Mucosa of stomach (tissue), 1 donor: ENCODE results near the gene PDGFB.
A peak's percentile ranks its signal among the peaks of the same experiment; 100 is the strongest.

Source experiments
- H3K27me3 ChIP-seq: one replicate; pipeline ENCODE4 v1.7.0; 2013; ENCODE audit warnings: mild to moderate bottlenecking, low read length; ENCODE audit not compliant: control insufficient read depth, insufficient read depth
- H3K36me3 ChIP-seq: one replicate; pipeline ENCODE4 v1.7.0; 2013; ENCODE audit warnings: low read length; ENCODE audit not compliant: control insufficient read depth, insufficient read depth
- H3K4me1 ChIP-seq: one replicate; pipeline ENCODE4 v1.7.0; 2013; ENCODE audit warnings: mild to moderate bottlenecking, low read length; ENCODE audit not compliant: control insufficient read depth, insufficient read depth
- H3K4me3 ChIP-seq: one replicate; pipeline ENCODE4 v1.7.0; 2013; ENCODE audit warnings: low read length
- H3K9ac ChIP-seq: one replicate; pipeline ENCODE4 v1.7.0; 2013; ENCODE audit warnings: mild to moderate bottlenecking, low read length, moderate library complexity
- H3K9me3 ChIP-seq: one replicate; pipeline ENCODE4 v1.7.0; 2013; ENCODE audit warnings: mild to moderate bottlenecking, low read length, moderate library complexity; ENCODE audit not compliant: control insufficient read depth
- donor health status: Pancreatic carcinoma.

The PDGFB gene

DNA sequence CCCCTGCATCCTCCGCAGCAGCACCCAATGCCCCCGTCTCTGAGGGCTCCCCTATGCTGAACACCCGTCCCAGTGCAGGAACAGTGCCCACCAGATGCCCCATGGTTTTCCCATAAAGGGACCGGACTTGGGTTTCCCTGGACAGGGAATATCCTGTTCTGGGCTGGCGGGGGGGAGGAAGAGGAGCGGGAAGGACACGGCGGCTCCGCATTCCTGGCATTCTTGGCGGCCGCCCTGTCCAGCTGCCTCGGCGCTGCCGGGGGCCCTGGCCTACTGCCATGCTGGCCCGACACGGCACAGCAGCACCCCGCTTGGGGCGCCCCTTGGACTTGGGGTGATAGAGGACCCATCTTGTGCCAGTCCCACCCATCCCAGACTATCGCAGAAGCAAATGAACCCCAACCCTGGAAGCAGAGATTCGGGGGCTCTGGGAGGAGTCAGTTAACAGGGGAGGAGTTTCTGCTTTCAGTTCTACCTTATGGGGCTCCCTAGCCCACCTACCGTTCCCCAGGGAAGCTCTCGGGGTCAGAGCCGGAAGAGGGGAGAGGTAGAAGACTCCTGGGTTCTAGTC lies 68.6 kb downstream of the PDGFB start:
- Histone ChIP-seq H3K9ac (peak overlapping the region; percentile 0), H3K4me3 (no peak overlapping the region), H3K36me3 (no peaks in the 10 kb centered on the region), H3K9me3 (no peaks in the 10 kb centered on the region), H3K4me1 (peaks cover 33% of the 10 kb centered on the region), H3K27me3 (peaks cover 9% of the 10 kb centered on the region)

- peak overlapping the region; percentile 0 for H3K9ac ChIP-seq
- peaks cover 37% of the 10 kb centered on the region for H3K4me1 ChIP-seq
- H3K27me3 ChIP-seq: peaks cover 9% of the 10 kb centered on the region
- no peaks in the 10 kb centered on the region for H3K9me3 ChIP-seq
- no peak overlapping the region for H3K4me3 ChIP-seq
- no peaks in the 10 kb centered on the region for H3K36me3 ChIP-seq
Measured at GRCh38 chr22:39175353-39176142, 69.2 kb downstream of the PDGFB start.

- peak overlapping the region; percentile 16 for H3K9ac ChIP-seq
- peaks cover 9% of the 10 kb centered on the region for H3K27me3 ChIP-seq
- no peaks in the 10 kb centered on the region for H3K9me3 ChIP-seq
- H3K4me1 ChIP-seq: peaks cover 37% of the 10 kb centered on the region
- no peak overlapping the region for H3K4me3 ChIP-seq
- H3K36me3 ChIP-seq: no peaks in the 10 kb centered on the region
Measured at GRCh38 chr22:39174498-39175352, 70.1 kb downstream of the PDGFB start.

DNA sequence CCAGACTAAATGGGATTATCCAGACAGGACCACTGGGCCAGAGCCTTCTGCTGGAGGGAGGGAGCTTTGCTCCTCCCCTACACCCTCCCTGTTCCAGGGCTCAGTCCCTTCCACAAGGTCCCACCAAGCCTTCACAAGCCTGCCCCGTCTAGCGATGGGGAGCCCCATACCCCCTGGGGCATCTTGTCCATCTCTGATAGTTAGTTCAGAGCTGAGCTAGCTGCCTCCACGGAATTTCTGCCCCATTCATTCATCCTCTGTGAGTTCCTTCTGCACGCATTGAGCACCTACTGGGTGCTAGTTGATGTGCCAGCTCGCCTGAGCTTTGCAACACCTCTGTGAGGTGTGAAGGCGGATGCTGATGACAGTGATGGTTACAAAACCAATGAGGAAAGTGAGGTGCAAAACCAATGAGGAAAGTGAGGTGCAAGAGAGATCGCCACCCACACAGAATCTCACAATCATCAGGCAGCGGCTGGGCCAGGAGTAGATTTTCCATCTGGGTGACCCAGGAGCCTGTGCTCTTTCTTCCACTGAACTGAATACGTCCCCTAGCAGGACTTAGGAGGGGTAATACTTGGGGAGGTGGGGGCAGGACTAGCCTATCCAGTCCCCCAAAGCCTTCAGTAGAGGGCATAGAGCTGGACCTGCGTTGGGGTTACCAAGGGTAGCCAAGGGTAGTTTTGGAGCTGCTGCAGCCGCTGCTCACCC lies 70.8 kb downstream of the PDGFB start:
- no peaks in the 10 kb centered on the region for H3K36me3 ChIP-seq
- no peak overlapping the region for H3K4me3 ChIP-seq
- peak overlapping the region; percentile 16 for H3K9ac ChIP-seq

More for the DNA sequence above, 70.8 kb downstream of the PDGFB start:
- H3K9me3 ChIP-seq: no peaks in the 10 kb centered on the region
- peaks cover 37% of the 10 kb centered on the region for H3K4me1 ChIP-seq
- peaks cover 9% of the 10 kb centered on the region for H3K27me3 ChIP-seq
